K562 (cell line): ENCODE results near the gene TLE7. TPM values are rescaled to one million over a fixed set of nuclear protein-coding genes. Genes with fewer than 3 reads are reported as not detected.

Source experiments
- AFF4 ChIP-seq: sonication (generic); formaldehyde crosslinking; IDR thresholded peaks from 2 replicates; pipeline ENCODE4 v1.8.0; 2023; ENCODE audit warnings: mild to moderate bottlenecking, missing genetic modification reagents
- BACH1 ChIP-seq: fragments of 200-800 bp; sonication (Bioruptor generic); IDR thresholded peaks from 2 replicates; pipeline ENCODE4 v1.6.1; 2016; ENCODE audit warnings: missing genetic modification characterization, missing compliant biosample characterization
- CREM ChIP-seq: IDR thresholded peaks from 2 replicates; pipeline ENCODE4 v1.6.1; 2014; ENCODE audit warnings: antibody characterized with exemption, low read depth
- FUS ChIP-seq: fragments of 200-400 bp; formaldehyde crosslinking; optimal IDR thresholded peaks from 2 replicates; pipeline ENCODE3; 2017; ENCODE audit warnings: low read depth, low read length
- KAT7 ChIP-seq: sonication (generic); formaldehyde crosslinking; IDR thresholded peaks from 2 replicates; pipeline ENCODE4 v1.8.0; 2022; ENCODE audit warnings: missing genetic modification reagents, mild to moderate bottlenecking, borderline replicate concordance
- PBX2 ChIP-seq, 2 experiments: IDR thresholded peaks in 1 of 2; conservative IDR thresholded peaks in 1 of 2; 2 replicates each; pipeline ENCODE4 v1.6.1; 2016; ENCODE audit warnings: low read depth in 2 of 2, mild to moderate bottlenecking in 1 of 2, missing compliant biosample characterization in 1 of 2, missing genetic modification characterization in 1 of 2, moderate library complexity in 1 of 2
- SETDB1 ChIP-seq: IDR thresholded peaks from one replicate; pipeline ENCODE4 v1.6.1; 2012; ENCODE audit warnings: low read length, control low read depth, inconsistent platforms
- XRCC4 ChIP-seq: IDR thresholded peaks from one replicate; pipeline ENCODE4 v1.6.1; 2011; ENCODE audit not compliant: insufficient read depth, insufficient read length; ENCODE audit errors: extremely low read depth
- ZBTB40 ChIP-seq, 2 experiments: fragments of 450-650 bp in 1 of 2; sonication (generic) in 1 of 2; formaldehyde crosslinking in 1 of 2; IDR thresholded peaks; 2 replicates each; pipeline versions ENCODE4 v1.7.1 to v1.9.0; 2016 to 2022; ENCODE audit warnings: inconsistent platforms in 1 of 2, mild to moderate bottlenecking in 1 of 2, missing genetic modification reagents in 1 of 2
- ZNF165 ChIP-seq: fragments of 250-450 bp; sonication (Bioruptor Pico); IDR thresholded peaks from 2 replicates; pipeline ENCODE4 v1.4.0; 2020; ENCODE audit warnings: borderline replicate concordance
- ZNF175 ChIP-seq: fragments of 200-800 bp; sonication (Bioruptor generic); IDR thresholded peaks from 2 replicates; pipeline ENCODE4 v1.6.1; 2016; ENCODE audit warnings: low read depth, mild to moderate bottlenecking, missing genetic modification characterization, missing compliant biosample characterization
- polyA plus RNA-seq, 8 experiments: library from polyadenylated mRNA; depleted of rRNA in 4 of 8; stranded (reverse) in 5 of 8; unstranded in 3 of 8; fragments of >200 nt; fragmentation: Nextera tagmentation in 2 of 8; fragmentation: Illumina TruSeq in 1 of 8; extraction: Ambion mirVana in 2 of 8; extraction: Trizol in 1 of 8; gene quantifications; 2 replicates each; pipeline versions ENCODE4 v1.2.1 to v1.2.3, GENCODE V29; 2011 to 2014; ENCODE audit warnings: inconsistent platforms in 1 of 8, missing spikeins in 1 of 8
- total RNA-seq, 7 experiments: library from RNA; depleted of rRNA in 6 of 7; stranded (reverse); fragments of >200 nt in 6 of 7; fragmentation: Illumina TruSeq in 2 of 7; extraction: Trizol in 2 of 7; gene quantifications; 2 replicates each; pipeline versions ENCODE4 v1.2.1 to v1.2.3, GENCODE V29; 2011 to 2021; ENCODE audit warnings: low replicate concordance in 1 of 7

TLE7 gene
- total and polyA plus RNA-seq, 9 of the 15 experiments (the other 6 are each of a cell fraction or from before 2014, with no cell fraction given), result not detected

- TF ChIP-seq ZBTB40 (IDR thresholded peaks at IDR 0.05) (peak; percentile 85), ZBTB40 (CRISPR knock-in tag; IDR thresholded peaks at IDR 0.05) (peak; percentile 65; the same call in 1 of the 2 replicates), BACH1 (tag) (peak; percentile 79; the same call in 1 of the 2 replicates), PBX2 (CRISPR knock-in tag; IDR thresholded peaks at IDR 0.05; ENCODE audit: low read depth) (peak; percentile 68), PBX2 (tag; conservative IDR thresholded peaks at IDR 0.05; ENCODE audit: low read depth) (no peak), CREM (peak; percentile 65), ZNF175 (CRISPR knock-in tag) (peak; percentile 92), ZNF165 (0 out of 2 replicates have a peak, but pooled peaks have one; percentile 7), AFF4 (CRISPR knock-in tag) (0 out of 2 replicates have a peak, but pooled peaks have one; percentile 56), XRCC4 (no peak), KAT7 (CRISPR knock-in tag) (0 out of 2 replicates have a peak, but pooled peaks have one; percentile 54), FUS (no peak), SETDB1 (no peak)
Measured at GRCh38 chr16:71467810-71468209, 26.0 kb upstream of the TLE7 start (continued).
